G401.6 (cell line): ENCODE results near the gene PYGB.

ENCODE experiments used
- FAIRE-seq: peaks from 2 replicates; lab custom pipeline; 2012; peaks lifted over from hg19 to GRCh38; lab: Jason Lieb, UNC

The PYGB gene

GRCh38 chr20:25216199-25216945 is 31.5 kb upstream of the PYGB start:
- FAIRE-seq, result no peak

- FAIRE-seq, result no peak
These were observed 30.4 kb upstream of the PYGB start for GRCh38 chr20:25217161-25218108.

GRCh38 chr20:25218109-25218486 is 29.8 kb upstream of the PYGB start:
- FAIRE-seq, result no peak

- FAIRE-seq, result no peak
These were observed 29.4 kb upstream of the PYGB start for GRCh38 chr20:25218492-25218891.

GRCh38 chr20:25219365-25219764 is 28.5 kb upstream of the PYGB start:
- no peak for FAIRE-seq

- FAIRE-seq, result no peak
These were observed 27.7 kb upstream of the PYGB start for GRCh38 chr20:25220021-25220730.

- no peak for FAIRE-seq
These were observed 26.9 kb upstream of the PYGB start for GRCh38 chr20:25220810-25221591.

- FAIRE-seq, result no peak
These were observed 26.1 kb upstream of the PYGB start for GRCh38 chr20:25221592-25222460.

- FAIRE-seq, result no peak
These were observed 25.3 kb upstream of the PYGB start for GRCh38 chr20:25222461-25223178.

GRCh38 chr20:25223179-25223661 is 24.7 kb upstream of the PYGB start:
- no peak for FAIRE-seq

GRCh38 chr20:25223765-25224720 is 23.8 kb upstream of the PYGB start:
- FAIRE-seq, result no peak

- no peak for FAIRE-seq
These were observed 22.9 kb upstream of the PYGB start for GRCh38 chr20:25224941-25225340.

- FAIRE-seq, result no peak
These were observed 22.0 kb upstream of the PYGB start for GRCh38 chr20:25225642-25226432.

GRCh38 chr20:25226433-25227316 is 21.2 kb upstream of the PYGB start:
- no peak for FAIRE-seq

GRCh38 chr20:25227317-25227831 is 20.5 kb upstream of the PYGB start:
- FAIRE-seq, result no peak

GRCh38 chr20:25229486-25230165 is 18.3 kb upstream of the PYGB start:
- no peak for FAIRE-seq
